ENCODE results near the gene CPPED1.

The CPPED1 gene

GRCh38 chr16:12688951-12689850, 114.5 kb downstream of the CPPED1 start:
- H3K4me3 ChIP-seq (ENCODE audit: low read depth, low read length): no peak overlapping the region

DNA sequence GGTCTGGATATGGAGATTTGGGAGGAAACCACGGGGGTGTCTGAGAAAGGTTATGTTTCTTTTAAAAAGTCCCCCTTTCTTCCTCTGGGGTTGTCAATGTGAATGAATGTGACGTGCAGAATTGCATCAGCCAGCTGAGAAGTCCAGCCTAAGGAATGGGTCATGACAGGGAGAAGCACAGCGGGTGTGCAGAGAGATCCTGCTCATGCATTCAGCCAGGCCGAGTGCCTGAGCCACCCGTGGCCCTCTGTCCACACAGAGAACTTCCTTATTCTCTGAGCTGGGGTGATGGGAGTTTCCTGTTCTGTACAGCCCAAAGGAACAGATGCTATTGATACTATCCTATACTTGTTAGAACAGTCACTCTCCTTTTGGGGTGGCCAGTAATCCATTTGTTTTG, 117.9 kb downstream of the CPPED1 start:
- no peak overlapping the region for H3K4me3 ChIP-seq (ENCODE audit: low read depth, low read length)

DNA sequence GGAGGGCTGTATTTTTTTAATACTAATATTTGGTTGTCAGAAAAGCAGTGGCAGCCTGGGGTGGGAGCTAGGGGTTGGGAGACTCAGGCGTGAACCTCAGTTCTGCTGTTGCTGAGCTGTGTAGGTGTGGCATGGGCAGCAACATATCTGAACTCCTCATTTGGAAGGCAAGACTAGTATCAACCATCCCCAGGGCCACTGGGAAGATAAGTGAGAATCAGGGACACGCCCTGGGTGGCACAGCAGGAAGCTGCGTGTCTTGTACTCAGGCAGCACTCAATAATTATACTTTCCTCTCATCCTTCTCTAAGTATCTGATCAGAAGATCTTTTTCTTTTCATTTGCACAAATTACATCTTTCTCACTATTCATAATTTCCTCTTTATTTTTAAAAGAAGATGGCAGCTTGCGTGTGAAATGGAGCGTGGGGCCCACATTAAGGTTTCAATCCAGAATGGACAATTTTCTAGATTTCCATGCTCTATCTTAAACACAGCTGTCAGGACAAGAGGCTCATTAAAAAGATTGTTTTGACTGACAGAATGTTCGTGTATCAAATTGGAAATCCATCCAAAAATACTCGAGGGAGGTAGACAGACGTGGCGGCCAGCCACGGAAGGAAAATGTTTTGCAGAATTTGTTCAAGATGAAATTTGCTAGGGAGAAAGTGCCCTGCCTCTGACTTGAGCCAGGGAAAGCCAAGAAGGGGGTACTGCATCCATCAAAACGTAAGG, 121.1 kb downstream of the CPPED1 start:
- no peak overlapping the region for H3K4me3 ChIP-seq (ENCODE audit: low read depth, low read length)

DNA sequence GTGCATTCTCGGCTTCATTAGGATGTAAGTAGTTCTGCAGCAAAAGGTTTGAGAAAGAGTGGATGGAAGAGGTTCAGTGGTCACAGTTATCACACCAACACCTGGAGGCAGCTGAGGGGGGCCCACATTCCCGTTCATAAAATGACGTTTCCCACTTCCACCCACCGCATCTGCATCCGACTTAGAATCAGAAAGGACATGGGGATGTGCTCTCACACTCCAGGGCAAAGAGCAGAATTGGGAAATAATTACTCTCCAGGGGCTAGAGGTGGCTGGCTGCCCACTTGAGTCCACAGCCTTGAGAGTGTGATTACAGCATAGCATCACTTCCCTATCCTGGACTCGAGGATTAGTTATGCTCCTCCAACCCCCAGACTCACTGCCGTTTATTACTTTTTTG, 122.0 kb downstream of the CPPED1 start:
- no peak overlapping the region for H3K4me3 ChIP-seq (ENCODE audit: low read depth, low read length)

GRCh38 chr16:12680531-12680930, 123.2 kb downstream of the CPPED1 start:
- H3K4me3 ChIP-seq (ENCODE audit: low read depth, low read length): no peak overlapping the region

- no peak overlapping the region for H3K4me3 ChIP-seq (ENCODE audit: low read depth, low read length)
Observed at GRCh38 chr16:12679660-12680272, 123.9 kb downstream of the CPPED1 start.

GRCh38 chr16:12678983-12679382, 124.7 kb downstream of the CPPED1 start:
- no peak overlapping the region for H3K4me3 ChIP-seq (ENCODE audit: low read depth, low read length)

DNA sequence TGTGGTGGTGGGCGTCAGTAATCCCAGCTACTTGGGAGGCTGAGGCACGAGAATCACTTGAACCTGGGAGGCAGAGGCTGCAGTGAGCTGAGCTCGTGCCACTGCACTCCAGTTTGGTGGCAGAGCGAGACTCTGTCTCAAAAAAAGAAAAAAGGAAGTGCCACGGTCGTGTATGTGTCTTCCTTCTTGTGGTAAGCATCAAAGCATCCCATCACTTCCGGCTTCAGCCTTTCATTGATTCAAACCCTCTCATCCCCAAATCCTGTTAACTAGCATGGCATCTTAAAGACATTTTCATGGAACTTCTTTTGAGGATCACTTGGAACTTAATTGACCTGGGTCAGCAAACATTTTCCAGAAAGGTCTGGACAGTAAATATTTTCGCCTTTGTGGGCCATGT, 126.2 kb downstream of the CPPED1 start:
- no peak overlapping the region for H3K4me3 ChIP-seq (ENCODE audit: low read depth, low read length)

DNA sequence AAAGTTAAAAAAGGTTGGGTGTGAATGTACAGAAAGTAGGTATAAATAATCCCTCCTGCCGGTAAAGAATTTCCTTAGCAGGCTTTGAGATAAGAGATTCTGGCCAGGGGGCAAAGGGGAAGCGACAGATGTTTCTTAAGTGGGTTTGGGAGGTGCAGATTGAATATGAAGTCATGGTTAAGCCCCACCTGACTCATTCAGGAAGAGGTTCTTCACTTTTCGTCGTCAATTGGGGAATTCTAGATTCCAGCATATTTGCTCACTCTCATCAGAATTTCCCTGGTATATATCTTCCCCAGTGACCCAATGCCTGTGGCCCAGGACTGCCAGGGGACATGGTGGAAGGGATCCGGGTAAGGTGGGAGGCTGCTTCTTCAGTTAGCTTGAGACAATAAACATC, 127.8 kb downstream of the CPPED1 start:
- no peak overlapping the region for H3K4me3 ChIP-seq (ENCODE audit: low read depth, low read length)

- H3K4me3 ChIP-seq (ENCODE audit: low read depth, low read length): no peak overlapping the region
Observed at GRCh38 chr16:12675046-12675445, 128.6 kb downstream of the CPPED1 start.

- H3K4me3 ChIP-seq (ENCODE audit: low read depth, low read length): no peak overlapping the region
Observed at GRCh38 chr16:12674524-12674923, 129.2 kb downstream of the CPPED1 start.

- no peak overlapping the region for H3K4me3 ChIP-seq (ENCODE audit: low read depth, low read length)
Observed at GRCh38 chr16:12674071-12674470, 129.6 kb downstream of the CPPED1 start.

DNA sequence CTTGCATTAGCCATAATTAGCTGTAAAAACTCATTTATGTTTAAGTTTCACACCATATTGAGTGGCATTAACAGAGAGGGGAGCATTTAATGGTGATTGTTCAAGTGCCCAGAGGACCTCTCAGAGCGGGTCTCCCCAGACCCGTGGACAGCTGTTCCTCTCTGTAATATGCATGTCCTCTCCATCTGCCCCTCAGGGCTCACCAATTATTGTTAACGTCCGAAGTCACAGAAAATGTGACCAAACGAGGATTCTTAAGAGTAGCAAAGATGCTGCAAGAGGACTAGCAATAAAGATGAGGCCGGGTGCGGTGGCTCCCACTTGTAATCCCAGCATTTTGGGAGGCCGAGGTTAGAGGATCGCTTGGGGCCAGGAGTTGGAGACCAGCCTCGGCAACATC, 130.2 kb downstream of the CPPED1 start:
- H3K4me3 ChIP-seq (ENCODE audit: low read depth, low read length): no peak overlapping the region

- H3K4me3 ChIP-seq (ENCODE audit: low read depth, low read length): no peak overlapping the region
Observed at GRCh38 chr16:12672986-12673385, 130.7 kb downstream of the CPPED1 start.

GRCh38 chr16:12669908-12670307, 133.8 kb downstream of the CPPED1 start:
- no peak overlapping the region for H3K4me3 ChIP-seq (ENCODE audit: low read depth, low read length)

DNA sequence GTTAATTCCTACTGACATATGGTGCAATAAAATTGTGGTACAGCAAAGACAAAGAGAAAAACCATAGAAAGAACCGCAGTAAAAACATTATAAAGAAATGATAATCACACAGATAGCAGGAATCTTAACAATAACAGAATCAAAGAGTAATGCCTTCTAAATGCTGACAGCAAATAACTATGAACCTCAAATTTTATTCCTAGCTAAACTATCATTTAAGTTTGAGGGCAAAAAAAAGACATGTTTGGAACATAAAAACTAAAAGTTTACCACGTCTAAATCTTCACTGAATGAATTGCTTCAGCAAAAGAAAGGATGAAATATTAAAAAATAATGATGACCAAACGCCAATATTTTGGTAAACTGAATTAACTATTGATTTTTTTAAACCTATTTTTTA, 135.8 kb downstream of the CPPED1 start:
- H3K4me3 ChIP-seq (ENCODE audit: low read depth, low read length): no peak overlapping the region

- H3K4me3 ChIP-seq (ENCODE audit: low read depth, low read length): no peak overlapping the region
Observed at GRCh38 chr16:12664164-12664733, 139.4 kb downstream of the CPPED1 start.

GRCh38 chr16:12661656-12662172, 142.0 kb downstream of the CPPED1 start:
- no peak overlapping the region for H3K4me3 ChIP-seq (ENCODE audit: low read depth, low read length)

DNA sequence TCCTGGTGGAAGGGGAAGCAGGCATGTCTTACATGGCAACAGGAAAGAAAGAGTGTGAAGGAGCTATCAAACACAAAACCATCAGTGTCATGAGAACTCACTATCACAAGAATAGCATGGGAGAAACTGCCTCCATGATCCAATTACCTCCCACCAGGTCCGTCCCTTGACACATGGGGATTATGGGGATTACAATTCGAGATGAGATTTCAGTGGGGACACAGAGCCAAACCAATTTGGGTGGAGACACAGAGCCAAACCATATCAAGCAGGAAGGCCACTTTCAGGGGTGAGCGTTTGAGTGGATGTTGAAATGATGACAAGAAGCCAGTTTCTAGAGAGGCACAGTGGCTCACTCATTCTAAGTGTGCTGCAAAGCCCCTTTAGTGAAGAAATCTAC, 143.8 kb downstream of the CPPED1 start:
- no peak overlapping the region for H3K4me3 ChIP-seq (ENCODE audit: low read depth, low read length)

- no peak overlapping the region for H3K4me3 ChIP-seq (ENCODE audit: low read depth, low read length)
Observed at GRCh38 chr16:12658506-12658905, 145.2 kb downstream of the CPPED1 start.

DNA sequence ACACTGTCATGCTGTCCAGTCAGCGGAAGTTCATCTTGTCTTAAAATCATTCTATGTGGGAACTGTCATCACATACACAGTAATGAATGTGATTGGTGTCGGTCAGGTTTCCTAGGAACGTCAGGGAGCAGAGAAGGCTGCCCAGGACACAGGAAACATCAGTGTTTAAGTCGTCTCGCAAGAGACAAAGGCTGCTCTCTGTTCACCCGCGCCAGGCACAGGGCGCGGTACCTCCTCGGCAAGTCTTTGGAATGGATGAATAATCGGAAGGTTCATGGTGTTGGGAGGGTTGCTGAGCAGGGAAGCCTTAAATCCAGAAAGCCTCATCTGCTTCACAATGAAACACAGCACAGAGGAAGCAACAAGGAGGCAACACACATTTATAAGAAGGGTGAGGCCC, 148.2 kb downstream of the CPPED1 start:
- H3K4me3 ChIP-seq (ENCODE audit: low read depth, low read length): no peak overlapping the region

Measured in iPS-11a (cell line).